Rectal smooth muscle tissue (tissue), 1 donor: Measurements from ENCODE around the gene REG4.

Source experiments
- H3K27ac ChIP-seq: one replicate; pipeline ENCODE4 v1.7.0; 2013; ENCODE audit warnings: low read depth, low read length, inconsistent platforms
- H3K27me3 ChIP-seq: one replicate; pipeline ENCODE4 v1.7.0; 2013; ENCODE audit warnings: low read length; ENCODE audit not compliant: control insufficient read depth, insufficient read depth
- H3K36me3 ChIP-seq: one replicate; pipeline ENCODE4 v1.7.0; 2013; ENCODE audit warnings: low read length; ENCODE audit not compliant: control insufficient read depth, insufficient read depth
- H3K4me1 ChIP-seq: one replicate; pipeline ENCODE4 v1.7.0; 2013; ENCODE audit warnings: low read length; ENCODE audit not compliant: control insufficient read depth, insufficient read depth
- H3K4me3 ChIP-seq: one replicate; pipeline ENCODE4 v1.7.0; 2013; ENCODE audit warnings: low read length
- H3K9ac ChIP-seq: one replicate; pipeline ENCODE4 v1.7.0; 2013; ENCODE audit warnings: low read length

REG4 gene

DNA sequence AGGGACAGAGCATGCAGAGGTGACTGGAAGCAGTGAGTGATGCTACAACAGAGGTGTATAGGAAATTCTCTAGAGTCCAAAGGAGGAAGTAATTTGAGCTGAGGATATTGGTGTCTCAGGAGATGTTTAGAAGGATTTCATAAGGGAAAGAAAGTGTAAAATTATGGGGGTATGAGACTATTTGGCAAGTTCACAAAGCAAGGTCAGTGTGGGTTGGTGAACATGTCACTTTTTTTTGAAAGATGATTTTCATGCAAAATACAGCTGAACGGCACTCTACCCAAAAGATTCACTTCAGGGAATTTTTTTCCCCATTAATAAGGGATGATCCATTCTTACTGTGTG lies 66.7 kb downstream of the REG4 start:
- no peak overlapping the region for H3K9ac ChIP-seq
- peaks cover 2% of the 10 kb centered on the region for H3K36me3 ChIP-seq
- H3K4me1 ChIP-seq, result peaks cover 11% of the 10 kb centered on the region
- H3K4me3 ChIP-seq, result no peak overlapping the region
- H3K27me3 ChIP-seq, result no peaks in the 10 kb centered on the region
- no peak overlapping the region for H3K27ac ChIP-seq
